Stimulated activated CD4-positive, alpha-beta T cell treated with anti-CD3 and anti-CD28 coated beads, Interleukin-4, amount 100 ng/mL, for 48 hours (primary cell): ENCODE measurements around the gene OVCH1.

Source experiments
- DNase-seq, 2 donors: peaks; one replicate each; pipeline ENCODE4 v3.0.0-alpha.2; 2020; ENCODE audit warnings: low read depth in 2 of 2

The OVCH1 gene

GRCh38 chr12:29497588-29497987 lies at the start of gene OVCH1:
Gene OVCH1 (minus strand): TSS chr12:29497686. CDS start chr12:29497686, 0 bp downstream.
- DNase-seq, result no peak

DNA sequence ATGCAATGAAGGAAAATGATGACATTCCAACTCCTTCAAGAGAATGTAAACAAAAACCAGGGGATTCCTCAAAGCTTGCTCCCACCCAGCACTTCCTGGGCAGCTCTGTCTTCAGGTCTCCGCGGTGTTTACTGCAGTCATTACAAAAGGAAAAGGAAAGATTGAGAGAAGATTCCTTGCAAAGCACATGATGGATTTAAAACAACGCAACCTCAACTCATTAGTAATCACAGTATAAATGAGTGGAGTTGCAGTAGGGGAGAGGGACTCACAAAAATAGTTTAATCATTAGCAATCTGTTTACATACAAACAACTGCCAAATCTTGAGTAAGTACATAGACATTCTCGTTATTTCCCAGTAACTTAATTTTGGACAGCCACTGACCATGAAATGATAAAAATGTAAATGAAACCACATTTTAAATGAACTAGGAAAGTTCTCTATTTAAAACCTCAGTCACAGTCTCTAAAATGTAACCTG lies 49.7 kb upstream of the OVCH1 start:
- no peak for DNase-seq

DNA sequence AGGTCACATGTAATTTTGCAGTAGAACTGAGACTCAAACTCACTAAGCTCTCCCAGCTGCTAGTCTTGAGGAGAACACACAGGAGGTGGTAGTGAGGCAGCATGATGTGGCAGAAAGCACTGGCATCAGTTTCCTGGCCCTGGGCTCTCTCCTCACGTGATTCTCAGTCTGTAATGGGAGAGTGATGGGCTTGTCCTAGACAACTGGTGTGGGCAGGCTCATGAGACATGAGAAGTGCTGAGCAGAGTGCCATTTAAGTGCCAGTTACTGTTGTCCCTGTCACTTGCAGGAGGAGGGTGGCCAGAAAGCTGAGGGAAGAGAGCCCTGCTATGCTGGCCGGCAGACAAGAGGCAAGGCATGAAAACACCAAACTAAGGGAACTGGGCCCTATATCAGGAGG lies 48.5 kb upstream of the OVCH1 start:
- DNase-seq, result no peak

DNA sequence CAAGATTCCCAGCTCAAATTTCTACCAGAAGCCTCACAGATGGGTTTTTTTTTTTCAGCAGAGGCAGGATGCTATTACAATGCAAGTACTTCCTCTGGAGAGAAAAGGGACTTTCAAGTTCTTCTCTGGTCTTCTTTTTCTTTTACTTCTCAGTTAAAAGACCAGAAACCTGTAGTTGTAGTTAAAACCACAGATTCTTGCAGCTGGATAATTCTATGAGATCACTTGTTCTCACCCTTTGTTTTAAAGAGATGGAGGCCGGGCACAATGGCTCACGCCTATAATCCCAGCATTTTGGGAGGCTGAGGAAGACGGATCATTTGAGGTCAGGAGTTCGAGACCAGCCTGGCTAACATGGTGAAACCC lies 47.6 kb upstream of the OVCH1 start:
- DNase-seq, result no peak

GRCh38 chr12:29544428-29545101 lies 47.1 kb upstream of the OVCH1 start:
- DNase-seq, result no peak

GRCh38 chr12:29543036-29543435 lies 45.5 kb upstream of the OVCH1 start:
- no peak for DNase-seq

DNA sequence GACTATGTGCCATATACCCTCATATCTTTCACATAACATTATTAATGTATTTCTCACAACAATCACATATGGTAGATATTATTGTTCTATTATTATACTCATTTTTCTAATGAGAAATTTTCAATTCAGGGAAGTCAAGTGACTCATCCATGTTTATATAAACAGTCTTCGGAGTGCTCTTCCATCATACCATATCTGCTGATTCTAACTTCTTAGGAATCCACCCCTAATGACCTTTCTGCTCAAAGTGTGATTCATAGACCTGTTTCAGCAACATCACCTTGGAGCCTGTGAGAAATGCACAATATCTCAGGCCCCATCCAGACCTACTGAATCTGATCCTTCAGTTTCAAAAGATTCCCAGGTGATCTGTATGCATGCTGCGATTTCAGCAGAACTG lies 39.8 kb upstream of the OVCH1 start:
- DNase-seq, result no peak

DNA sequence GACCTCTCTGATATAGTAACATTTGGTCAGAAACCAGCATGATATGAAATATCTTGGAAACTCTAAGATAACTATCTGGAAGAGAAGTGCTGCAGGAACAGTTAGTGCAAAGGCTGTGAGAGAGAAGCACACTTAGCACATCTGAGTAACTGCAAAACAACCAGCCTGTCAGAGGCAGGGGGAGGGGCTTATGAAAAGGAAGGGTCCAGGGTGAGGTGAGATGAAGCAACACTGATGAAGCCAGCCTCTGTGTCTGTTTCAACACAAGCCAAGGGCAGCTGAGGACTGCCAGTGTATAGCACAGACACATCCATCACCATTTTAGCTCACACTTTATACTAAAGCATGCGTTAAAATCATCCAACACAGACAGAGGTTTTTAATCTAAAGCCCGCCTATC lies 37.4 kb upstream of the OVCH1 start:
- DNase-seq, result no peak

DNA sequence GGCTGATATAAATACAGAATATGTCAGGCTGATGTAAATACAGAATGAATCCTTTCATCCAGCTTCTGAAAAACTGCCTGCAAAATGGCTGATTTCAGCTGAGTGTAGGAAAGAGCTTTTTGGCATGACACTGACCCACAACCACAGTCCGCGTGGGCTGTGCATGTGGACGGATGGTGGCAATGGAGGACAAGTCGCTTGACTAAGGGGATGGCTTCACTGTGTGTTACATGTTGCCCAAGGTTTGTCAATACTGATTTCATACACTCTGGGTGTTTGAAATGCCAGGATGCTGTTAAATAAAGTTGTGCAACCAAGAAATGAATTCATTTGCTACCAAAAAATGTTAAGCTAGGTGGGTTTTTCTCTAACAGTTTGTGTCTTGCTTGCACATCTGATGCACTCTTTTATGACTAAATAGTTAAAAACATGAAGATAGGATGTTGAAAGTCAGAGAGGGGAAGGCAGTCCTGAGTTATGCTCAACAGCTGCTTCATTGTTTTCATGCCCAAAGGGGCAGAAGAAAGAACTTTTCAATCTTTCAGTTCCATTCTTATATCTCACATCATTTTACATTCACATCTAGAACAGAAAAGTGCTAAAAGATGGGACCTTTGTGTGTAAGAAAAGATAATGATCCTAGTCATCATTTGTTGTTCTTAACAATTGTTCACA lies 36.5 kb upstream of the OVCH1 start:
- DNase-seq, result no peak

DNA sequence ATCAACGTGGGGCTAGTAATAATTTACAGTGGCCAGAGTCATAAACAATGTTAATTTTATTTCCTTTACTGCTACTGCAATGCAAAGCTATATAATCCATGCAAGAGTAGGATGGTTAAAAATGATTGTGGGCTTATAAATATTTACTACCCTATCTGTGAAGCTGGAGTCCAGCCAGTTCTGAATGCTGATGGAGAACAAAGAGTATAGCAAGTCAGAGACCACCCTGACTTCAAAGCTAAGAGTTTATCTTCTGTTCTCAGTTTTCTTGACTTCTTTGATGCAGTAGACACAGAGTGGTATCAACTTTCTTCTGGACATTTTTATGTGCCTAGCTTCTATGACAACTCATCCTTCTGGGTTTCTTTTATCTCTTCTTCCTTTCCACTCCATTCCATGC lies 34.0 kb upstream of the OVCH1 start:
- no peak for DNase-seq

GRCh38 chr12:29530436-29530835 lies 33.0 kb upstream of the OVCH1 start:
- no peak for DNase-seq

DNA sequence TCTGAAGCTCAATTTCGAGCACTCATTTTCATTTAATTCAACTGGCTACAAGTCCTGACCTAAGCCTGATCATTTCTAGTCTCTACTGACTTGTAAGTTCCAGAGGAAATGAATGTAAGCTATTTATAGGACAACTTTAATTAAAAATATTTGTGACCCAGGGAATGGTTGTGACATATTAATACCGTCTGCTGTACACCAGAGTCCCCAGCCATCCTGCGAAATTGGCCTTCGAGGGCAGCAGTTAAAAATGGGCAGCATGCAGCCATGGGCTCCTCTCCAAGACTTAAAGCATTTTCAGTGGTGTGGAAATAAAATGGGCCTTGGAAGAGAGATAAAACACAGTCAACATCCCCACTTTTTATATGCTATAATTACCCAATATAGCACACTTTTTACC lies 30.7 kb upstream of the OVCH1 start:
- DNase-seq, result no peak

- no peak for DNase-seq
Observed at GRCh38 chr12:29521951-29522350, 24.5 kb upstream of the OVCH1 start.

GRCh38 chr12:29519585-29520182 lies 22.2 kb upstream of the OVCH1 start:
- peak in 1 of 2 donors; percentile 2 for DNase-seq

DNA sequence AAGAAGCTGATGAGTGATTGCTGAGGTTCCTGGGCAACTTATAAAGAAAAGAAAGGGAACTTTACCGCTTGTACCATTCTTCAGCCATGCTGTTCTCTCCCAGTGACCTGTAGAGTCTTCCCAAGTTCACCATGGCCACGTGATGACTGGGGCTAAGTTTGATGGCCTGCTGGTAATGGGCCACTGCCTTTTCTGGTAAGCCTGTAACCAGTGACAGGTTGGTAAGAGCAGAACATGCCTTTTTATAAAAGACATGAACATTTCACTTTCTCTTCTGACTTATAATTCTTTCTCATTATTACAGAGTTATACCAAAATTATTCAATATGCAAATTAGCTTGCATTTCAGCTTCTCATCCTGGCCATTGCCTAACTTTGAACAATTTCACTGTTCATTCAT lies 20.9 kb upstream of the OVCH1 start:
- DNase-seq, result no peak

- no peak for DNase-seq
Observed at GRCh38 chr12:29517264-29517663, 19.8 kb upstream of the OVCH1 start.

GRCh38 chr12:29516431-29516875 lies 19.0 kb upstream of the OVCH1 start:
- DNase-seq, result no peak

GRCh38 chr12:29510591-29511185 lies 13.2 kb upstream of the OVCH1 start:
- DNase-seq, result no peak

DNA sequence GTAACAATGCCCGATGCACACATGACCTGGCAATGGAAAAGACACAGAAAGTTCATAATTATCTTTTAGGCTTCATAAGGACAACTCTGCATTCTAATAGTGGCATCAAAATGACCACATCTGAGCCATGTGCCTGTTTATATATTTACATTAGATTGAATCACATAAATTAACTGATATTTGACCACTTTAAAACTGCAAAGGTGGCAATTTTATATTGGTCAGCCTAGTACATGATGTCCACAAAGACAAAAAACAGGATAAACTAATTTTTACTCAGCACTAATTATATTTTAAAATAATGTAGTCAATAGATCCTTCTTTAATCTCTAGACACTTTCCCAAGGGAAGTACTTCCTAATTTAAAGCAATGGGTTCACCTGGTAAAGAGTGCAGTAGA lies 12.0 kb upstream of the OVCH1 start:
- no peak for DNase-seq

GRCh38 chr12:29508949-29509348 lies 11.5 kb upstream of the OVCH1 start:
- DNase-seq, result no peak

GRCh38 chr12:29505122-29505521 lies 7.6 kb upstream of the OVCH1 start:
- DNase-seq, result no peak

DNA sequence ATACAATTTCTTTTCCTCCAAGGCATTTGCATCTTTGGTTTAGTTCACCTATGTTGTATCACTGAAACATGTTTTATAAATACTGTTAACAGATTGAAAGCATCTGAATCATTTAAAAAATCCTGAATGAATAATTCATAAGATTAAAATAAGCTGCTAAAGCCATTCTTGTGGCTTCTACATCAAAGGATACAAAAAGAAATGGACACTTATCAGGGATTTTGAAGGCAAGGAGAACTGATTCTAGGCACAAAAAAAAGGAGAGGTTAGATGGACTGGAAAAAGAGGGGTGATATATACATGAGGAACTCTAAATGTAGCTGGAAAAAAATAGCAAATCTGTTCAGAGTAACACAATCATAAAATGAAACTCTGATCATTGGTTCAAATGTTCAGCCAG lies 5.8 kb upstream of the OVCH1 start:
- no peak for DNase-seq

DNA sequence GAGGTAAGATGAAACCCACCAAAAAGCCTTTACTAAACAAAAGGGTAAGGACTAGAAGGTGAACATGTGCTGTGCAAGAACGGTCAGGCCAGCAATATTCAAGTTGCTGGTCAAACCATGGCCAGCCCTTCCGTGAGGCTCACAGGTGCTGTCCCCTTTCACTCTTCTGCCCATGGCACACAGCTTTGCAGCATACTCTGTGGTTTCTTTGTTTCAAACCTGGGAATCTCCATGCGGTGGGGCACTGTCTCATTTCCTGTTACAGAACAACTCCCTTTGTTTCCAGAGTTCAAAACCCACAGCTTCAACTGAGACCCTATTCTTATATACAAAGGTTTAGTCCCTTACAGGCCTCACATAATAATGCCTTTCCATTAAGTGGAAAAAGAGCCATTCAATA lies 1.7 kb upstream of the OVCH1 start:
- DNase-seq, result no peak
